Measurements from ENCODE around the gene CRTAC1.

Gene CRTAC1

GRCh38 chr10:97924678-97925077 is 105.7 kb downstream of the CRTAC1 start:
- ATAC-seq (replicated peaks; ENCODE audit: extremely low read depth, poor library complexity, severe bottlenecking): no peak
- H3K4me1 Mint-ChIP-seq: no peaks in the 10 kb centered on the region
- no peaks in the 10 kb centered on the region for H3K9me3 Mint-ChIP-seq
- no peak overlapping the region for H3K4me3 Mint-ChIP-seq
- peaks cover 45% of the 10 kb centered on the region for H3K27me3 Mint-ChIP-seq
- DNase-seq (ENCODE audit: low spot score in 2 of 2): no peak
- H3K36me3 Mint-ChIP-seq (ENCODE audit: insufficient read depth): no peaks in the 10 kb centered on the region
- no peak overlapping the region for H3K27ac Mint-ChIP-seq (ENCODE audit: low read depth)

DNA sequence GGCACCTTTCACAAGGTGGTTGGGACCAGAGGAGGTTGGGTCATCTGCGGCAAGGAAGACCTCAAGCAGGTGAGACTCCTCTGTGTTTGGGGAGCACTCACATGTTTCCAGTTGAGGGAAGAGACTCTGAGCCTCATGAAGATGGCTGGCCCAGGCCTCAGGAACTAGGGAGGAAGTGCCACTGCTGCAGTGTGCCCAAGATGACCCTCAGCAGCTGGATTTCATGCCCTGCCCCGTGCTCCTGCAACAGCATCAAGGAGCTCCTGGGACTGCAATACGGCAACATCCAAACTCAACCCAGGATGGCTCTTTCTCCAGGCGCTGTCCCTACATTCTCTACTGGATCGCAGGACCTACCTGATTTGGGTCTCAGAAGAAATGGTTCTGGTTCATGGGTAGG is 106.9 kb downstream of the CRTAC1 start:
- Mint-ChIP-seq H3K36me3 (ENCODE audit: insufficient read depth) (no peaks in the 10 kb centered on the region), H3K4me3 (no peak overlapping the region), H3K27ac (ENCODE audit: low read depth) (no peak overlapping the region), H3K27me3 (peaks cover 46% of the 10 kb centered on the region), H3K4me1 (no peaks in the 10 kb centered on the region), H3K9me3 (no peaks in the 10 kb centered on the region)
- no peak for DNase-seq (ENCODE audit: low spot score in 2 of 2)
- ATAC-seq (replicated peaks; ENCODE audit: extremely low read depth, poor library complexity, severe bottlenecking): no peak

- Mint-ChIP-seq H3K27ac (ENCODE audit: low read depth) (no peak overlapping the region), H3K4me3 (no peak overlapping the region), H3K9me3 (no peaks in the 10 kb centered on the region), H3K36me3 (ENCODE audit: insufficient read depth) (no peaks in the 10 kb centered on the region), H3K27me3 (peaks cover 46% of the 10 kb centered on the region), H3K4me1 (no peaks in the 10 kb centered on the region)
- no peak for DNase-seq (ENCODE audit: low spot score in 2 of 2)
- ATAC-seq (replicated peaks; ENCODE audit: extremely low read depth, poor library complexity, severe bottlenecking): no peak
These were observed 107.4 kb downstream of the CRTAC1 start for GRCh38 chr10:97923057-97923456.

- Mint-ChIP-seq H3K36me3 (ENCODE audit: insufficient read depth) (no peaks in the 10 kb centered on the region), H3K27ac (ENCODE audit: low read depth) (no peak overlapping the region), H3K9me3 (no peaks in the 10 kb centered on the region), H3K27me3 (peaks cover 43% of the 10 kb centered on the region), H3K4me1 (no peaks in the 10 kb centered on the region), H3K4me3 (no peak overlapping the region)
- ATAC-seq (replicated peaks; ENCODE audit: extremely low read depth, poor library complexity, severe bottlenecking) (no peak), DNase-seq (ENCODE audit: low spot score in 2 of 2) (no peak)
These were observed 108.2 kb downstream of the CRTAC1 start for GRCh38 chr10:97922022-97922758.

- ATAC-seq (replicated peaks; ENCODE audit: extremely low read depth, poor library complexity, severe bottlenecking) (no peak), DNase-seq (ENCODE audit: low spot score in 2 of 2) (no peak)
- Mint-ChIP-seq H3K27me3 (peaks cover 39% of the 10 kb centered on the region), H3K36me3 (ENCODE audit: insufficient read depth) (no peaks in the 10 kb centered on the region), H3K9me3 (no peaks in the 10 kb centered on the region), H3K4me1 (no peaks in the 10 kb centered on the region), H3K27ac (ENCODE audit: low read depth) (no peak overlapping the region), H3K4me3 (no peak overlapping the region)
These were observed 108.8 kb downstream of the CRTAC1 start for GRCh38 chr10:97921581-97922021.

- ATAC-seq (replicated peaks; ENCODE audit: extremely low read depth, poor library complexity, severe bottlenecking) (no peak), DNase-seq (ENCODE audit: low spot score in 2 of 2) (no peak)
- H3K4me1 Mint-ChIP-seq: no peaks in the 10 kb centered on the region
- H3K27me3 Mint-ChIP-seq: peaks cover 44% of the 10 kb centered on the region
- no peak overlapping the region for H3K4me3 Mint-ChIP-seq
- no peaks in the 10 kb centered on the region for H3K9me3 Mint-ChIP-seq
- no peaks in the 10 kb centered on the region for H3K36me3 Mint-ChIP-seq (ENCODE audit: insufficient read depth)
- no peak overlapping the region for H3K27ac Mint-ChIP-seq (ENCODE audit: low read depth)
These were observed 109.6 kb downstream of the CRTAC1 start for GRCh38 chr10:97920865-97921264.

- Mint-ChIP-seq H3K27ac (ENCODE audit: low read depth) (no peak overlapping the region), H3K4me3 (no peak overlapping the region), H3K4me1 (peaks cover 9% of the 10 kb centered on the region), H3K9me3 (no peaks in the 10 kb centered on the region), H3K27me3 (peaks cover 30% of the 10 kb centered on the region), H3K36me3 (ENCODE audit: insufficient read depth) (no peaks in the 10 kb centered on the region)
- ATAC-seq (replicated peaks; ENCODE audit: extremely low read depth, poor library complexity, severe bottlenecking) (no peak), DNase-seq (ENCODE audit: low spot score in 2 of 2) (no peak)
These were observed 111.4 kb downstream of the CRTAC1 start for GRCh38 chr10:97919012-97919411.

DNA sequence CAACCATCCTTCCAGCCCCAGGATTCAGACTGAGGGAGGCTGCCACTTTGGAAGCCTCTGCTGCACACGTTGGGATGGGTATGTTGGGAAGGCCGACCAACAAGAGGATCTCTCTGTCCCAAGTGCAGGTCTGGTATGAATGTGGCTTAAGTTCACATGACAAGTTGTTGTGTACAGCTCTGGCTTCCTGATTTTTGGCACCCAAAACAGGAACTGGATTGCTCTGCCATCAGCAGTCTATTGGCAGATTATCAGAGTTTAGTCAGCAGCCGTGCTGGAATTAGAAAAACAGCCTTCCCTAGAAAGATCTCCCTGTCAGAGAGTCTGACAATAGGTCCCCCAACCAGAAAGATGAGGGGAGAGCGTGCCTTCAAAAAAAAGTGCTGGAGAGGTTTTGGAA is 113.8 kb downstream of the CRTAC1 start:
- Mint-ChIP-seq H3K27me3 (peaks cover 27% of the 10 kb centered on the region), H3K4me1 (peaks cover 9% of the 10 kb centered on the region), H3K4me3 (no peak overlapping the region), H3K27ac (ENCODE audit: low read depth) (no peak overlapping the region), H3K9me3 (no peaks in the 10 kb centered on the region), H3K36me3 (ENCODE audit: insufficient read depth) (no peaks in the 10 kb centered on the region)
- no peak for DNase-seq (ENCODE audit: low spot score in 2 of 2)
- no peak for ATAC-seq (replicated peaks; ENCODE audit: extremely low read depth, poor library complexity, severe bottlenecking)

DNA sequence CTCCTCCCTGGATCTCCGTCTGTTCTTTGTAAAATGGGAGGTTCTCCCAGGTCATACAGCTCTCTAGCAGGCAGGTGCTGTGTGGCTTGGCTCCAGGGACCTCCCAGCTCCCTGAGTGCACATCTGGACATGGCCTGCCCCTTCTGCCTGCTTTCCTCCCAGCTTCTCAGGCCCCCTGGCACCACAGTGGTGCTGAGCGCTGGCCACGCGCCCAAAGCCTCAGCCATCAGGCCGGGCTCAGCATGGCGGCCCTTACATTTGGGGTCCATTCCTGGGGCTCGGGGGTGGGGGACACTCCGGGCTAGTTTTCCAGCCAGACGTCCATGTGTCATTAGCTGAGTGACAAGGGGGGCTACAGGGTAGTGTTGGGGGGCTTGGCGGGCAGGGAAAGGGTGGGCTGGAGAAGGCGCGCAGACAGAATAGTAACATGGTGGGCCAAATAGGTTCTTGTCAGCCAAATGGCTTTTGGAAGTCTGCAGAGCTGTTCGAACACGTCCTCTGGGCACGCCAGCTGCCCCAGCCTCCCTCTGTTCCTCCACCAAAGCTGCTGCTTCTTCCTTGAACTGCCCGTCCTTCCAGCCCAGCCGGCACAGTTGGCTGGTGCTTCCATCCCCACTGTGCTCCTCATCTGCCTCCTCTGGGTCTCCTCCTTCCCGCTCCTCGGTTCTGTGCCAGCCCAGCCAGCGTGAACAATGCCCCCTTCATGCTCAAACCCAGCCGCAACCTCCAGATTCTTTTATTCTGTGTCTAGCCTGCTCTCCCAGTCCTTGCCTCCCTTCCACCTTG is 114.9 kb downstream of the CRTAC1 start:
- H3K27ac Mint-ChIP-seq (ENCODE audit: low read depth): no peak overlapping the region
- no peaks in the 10 kb centered on the region for H3K9me3 Mint-ChIP-seq
- ATAC-seq (replicated peaks; ENCODE audit: extremely low read depth, poor library complexity, severe bottlenecking) (no peak), DNase-seq (ENCODE audit: low spot score in 2 of 2) (no peak)
- peaks cover 27% of the 10 kb centered on the region for H3K27me3 Mint-ChIP-seq
- peaks cover 9% of the 10 kb centered on the region for H3K4me1 Mint-ChIP-seq
- H3K36me3 Mint-ChIP-seq (ENCODE audit: insufficient read depth): no peaks in the 10 kb centered on the region
- H3K4me3 Mint-ChIP-seq: no peak overlapping the region

GRCh38 chr10:97914837-97915211 is 115.6 kb downstream of the CRTAC1 start:
- H3K9me3 Mint-ChIP-seq: no peaks in the 10 kb centered on the region
- peaks cover 9% of the 10 kb centered on the region for H3K4me1 Mint-ChIP-seq
- H3K27ac Mint-ChIP-seq (ENCODE audit: low read depth): no peak overlapping the region
- peak; percentile 49 to 64 for DNase-seq (ENCODE audit: low spot score in 2 of 2)
- H3K27me3 Mint-ChIP-seq: peaks cover 27% of the 10 kb centered on the region
- peak; percentile 56 for ATAC-seq (replicated peaks; ENCODE audit: extremely low read depth, poor library complexity, severe bottlenecking)
- no peaks in the 10 kb centered on the region for H3K36me3 Mint-ChIP-seq (ENCODE audit: insufficient read depth)
- H3K4me3 Mint-ChIP-seq: no peak overlapping the region

GRCh38 chr10:97914171-97914836 is 116.1 kb downstream of the CRTAC1 start:
- H3K27ac Mint-ChIP-seq (ENCODE audit: low read depth): no peak overlapping the region
- H3K36me3 Mint-ChIP-seq (ENCODE audit: insufficient read depth): no peaks in the 10 kb centered on the region
- no peak overlapping the region for H3K4me3 Mint-ChIP-seq
- peaks cover 9% of the 10 kb centered on the region for H3K4me1 Mint-ChIP-seq
- DNase-seq (ENCODE audit: low spot score in 2 of 2): no peak
- no peak for ATAC-seq (replicated peaks; ENCODE audit: extremely low read depth, poor library complexity, severe bottlenecking)
- peaks cover 27% of the 10 kb centered on the region for H3K27me3 Mint-ChIP-seq
- no peaks in the 10 kb centered on the region for H3K9me3 Mint-ChIP-seq

GRCh38 chr10:97913614-97914013 is 116.8 kb downstream of the CRTAC1 start:
- Mint-ChIP-seq H3K4me3 (no peak overlapping the region), H3K27ac (ENCODE audit: low read depth) (no peak overlapping the region), H3K9me3 (no peaks in the 10 kb centered on the region), H3K36me3 (ENCODE audit: insufficient read depth) (no peaks in the 10 kb centered on the region), H3K27me3 (peaks cover 21% of the 10 kb centered on the region), H3K4me1 (peaks cover 9% of the 10 kb centered on the region)
- DNase-seq (ENCODE audit: low spot score in 2 of 2): no peak
- ATAC-seq (replicated peaks; ENCODE audit: extremely low read depth, poor library complexity, severe bottlenecking): no peak

- no peaks in the 10 kb centered on the region for H3K9me3 Mint-ChIP-seq
- no peak overlapping the region for H3K4me3 Mint-ChIP-seq
- ATAC-seq (replicated peaks; ENCODE audit: extremely low read depth, poor library complexity, severe bottlenecking) (no peak), DNase-seq (ENCODE audit: low spot score in 2 of 2) (no peak)
- peaks cover 17% of the 10 kb centered on the region for H3K27me3 Mint-ChIP-seq
- peaks cover 1% of the 10 kb centered on the region for H3K36me3 Mint-ChIP-seq (ENCODE audit: insufficient read depth)
- H3K4me1 Mint-ChIP-seq: peaks cover 9% of the 10 kb centered on the region
- no peak overlapping the region for H3K27ac Mint-ChIP-seq (ENCODE audit: low read depth)
These were observed 117.2 kb downstream of the CRTAC1 start for GRCh38 chr10:97913193-97913592.
